Erythroblast (primary cell): Measurements from ENCODE around the gene PDE2A.

Experiments used
- DNase-seq, 2 experiments: peaks; one replicate each; lab custom pipeline; 2025; lab: John Stamatoyannopoulos, UW
- GATA1 ChIP-seq: IDR thresholded peaks from 2 replicates; pipeline ENCODE4 v1.6.1; 2011; ENCODE audit warnings: low read depth, mild to moderate bottlenecking, control low read depth, low read length, moderate library complexity
- POLR2A ChIP-seq: IDR thresholded peaks from 2 replicates; pipeline ENCODE4 v1.6.1; 2011; ENCODE audit warnings: mild to moderate bottlenecking, low read length

Gene PDE2A

DNA sequence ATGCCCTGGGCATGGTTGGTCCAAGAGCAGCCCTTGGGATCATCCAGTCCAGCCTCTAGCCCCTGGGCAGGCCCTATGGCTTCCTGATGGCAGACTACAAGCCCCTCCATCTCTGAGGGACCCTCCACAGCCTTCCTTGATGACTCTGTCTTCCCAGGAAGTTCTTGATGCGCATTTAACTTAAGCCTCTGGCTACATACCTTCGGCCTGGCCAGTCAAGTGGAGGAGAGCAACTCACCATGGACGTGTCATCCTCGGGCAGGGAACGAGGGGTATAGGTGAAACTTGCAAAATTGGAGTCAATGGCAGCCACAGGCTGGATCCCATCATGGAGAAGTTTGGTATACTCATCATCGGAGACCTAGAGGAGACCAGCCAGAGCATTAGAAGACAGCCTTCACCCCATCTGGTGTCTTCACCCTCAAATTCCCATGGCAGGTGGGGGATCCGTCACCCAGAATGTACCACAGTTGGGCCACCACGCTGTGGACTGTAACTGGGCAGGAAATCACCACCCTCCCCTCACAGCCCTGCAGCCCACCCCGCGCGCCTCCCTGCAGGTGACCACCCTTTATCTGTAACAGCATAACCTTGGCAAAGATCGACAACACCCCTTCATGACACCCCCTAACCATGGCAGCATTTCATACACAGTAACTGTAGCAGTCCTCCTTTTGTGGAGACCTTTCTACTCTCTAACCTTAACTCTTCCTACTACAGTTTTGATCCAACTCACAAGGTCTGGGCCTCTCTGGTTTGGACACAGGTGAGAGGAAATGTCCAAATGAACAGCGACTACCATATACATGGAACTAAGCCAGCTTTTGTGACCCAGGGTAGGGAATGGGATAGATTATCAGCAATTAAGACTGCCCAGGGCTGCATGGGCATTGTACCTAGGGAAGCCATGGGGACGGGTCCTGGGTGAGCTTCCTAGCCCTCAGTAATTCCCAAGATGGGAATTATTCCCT is 91.7 kb downstream of the PDE2A start:
- TF ChIP-seq POLR2A (no peak), GATA1 (no peak)
- no peak for DNase-seq

DNA sequence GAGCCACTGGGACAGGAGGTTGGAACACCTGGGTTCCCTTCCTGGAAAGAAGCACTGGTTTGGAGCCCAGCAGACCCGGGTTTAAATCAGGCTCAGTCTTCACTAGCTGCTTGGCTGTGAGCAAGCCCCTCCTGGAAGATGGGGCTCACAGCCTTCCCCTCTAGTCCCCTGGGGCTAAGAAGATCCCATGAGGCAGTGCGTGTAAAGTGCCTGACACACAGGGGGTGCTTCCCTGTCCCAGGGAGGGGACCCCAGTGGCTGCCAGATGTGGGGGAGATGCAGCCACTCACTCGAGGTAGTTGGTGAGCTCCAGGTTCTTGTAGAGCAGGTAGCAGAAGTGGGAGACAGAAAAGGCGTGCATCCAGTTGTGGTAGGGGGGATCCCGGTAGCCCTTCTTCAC is 93.2 kb downstream of the PDE2A start:
- no peak for DNase-seq

DNA sequence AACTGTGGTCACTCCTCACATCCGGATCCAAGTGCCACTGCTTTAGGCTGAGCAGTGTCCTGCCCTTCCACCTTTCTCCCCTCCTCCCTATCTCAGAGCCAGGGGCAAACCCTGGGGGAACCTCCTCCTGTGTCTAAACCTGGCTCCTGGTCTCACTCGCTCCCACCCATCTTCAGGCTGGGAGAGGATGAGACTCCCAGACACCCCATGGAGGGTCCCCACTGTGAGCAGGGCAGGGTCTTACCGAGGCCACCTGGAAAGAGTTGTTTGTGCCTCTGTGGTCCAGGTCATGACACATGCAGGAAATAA is 93.6 kb downstream of the PDE2A start:
- no peak for DNase-seq
- TF ChIP-seq GATA1 (no peak), POLR2A (no peak)

More for the DNA sequence above, 93.2 kb downstream of the PDE2A start:
- TF ChIP-seq POLR2A (no peak), GATA1 (no peak)

DNA sequence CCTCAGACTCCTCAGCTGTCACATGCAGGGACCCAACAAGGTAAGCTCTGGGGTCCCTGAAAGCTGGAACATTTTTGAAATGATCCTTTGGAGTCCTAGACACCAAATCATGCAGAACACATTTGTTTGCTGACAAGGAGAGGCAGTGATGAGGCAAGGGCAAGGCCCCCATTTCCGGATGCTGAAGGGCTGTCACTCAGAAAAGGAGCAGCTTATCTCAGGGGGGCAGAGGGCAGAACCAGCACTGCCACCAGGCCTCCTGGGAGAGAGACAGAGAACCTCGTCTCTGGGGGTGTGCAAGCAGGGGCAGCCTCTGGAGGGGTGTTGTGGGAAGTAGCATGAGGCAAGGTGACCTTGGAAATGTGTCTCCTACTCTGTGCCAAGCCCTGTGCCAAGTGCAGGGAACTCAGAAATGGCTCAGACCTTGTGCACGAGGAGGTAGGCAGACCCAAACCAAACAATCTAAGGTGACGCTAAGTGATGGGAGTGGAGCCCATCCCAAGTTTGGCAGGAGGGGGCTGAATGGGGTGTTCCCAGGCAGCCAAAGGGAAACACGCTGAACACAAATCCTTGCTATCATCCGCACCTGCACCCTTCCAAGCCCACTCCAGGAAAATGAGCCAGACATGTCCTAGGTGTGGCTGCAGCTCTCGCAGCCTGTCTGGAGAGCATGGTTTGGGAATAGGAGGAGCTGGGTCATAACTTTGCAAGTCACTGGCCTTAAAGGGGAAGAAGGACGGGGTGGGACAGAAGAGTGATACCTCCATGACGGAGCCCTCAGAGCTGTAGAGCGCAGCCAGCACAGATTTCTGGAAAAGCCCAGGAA is 94.2 kb downstream of the PDE2A start:
- no peak for DNase-seq

DNA sequence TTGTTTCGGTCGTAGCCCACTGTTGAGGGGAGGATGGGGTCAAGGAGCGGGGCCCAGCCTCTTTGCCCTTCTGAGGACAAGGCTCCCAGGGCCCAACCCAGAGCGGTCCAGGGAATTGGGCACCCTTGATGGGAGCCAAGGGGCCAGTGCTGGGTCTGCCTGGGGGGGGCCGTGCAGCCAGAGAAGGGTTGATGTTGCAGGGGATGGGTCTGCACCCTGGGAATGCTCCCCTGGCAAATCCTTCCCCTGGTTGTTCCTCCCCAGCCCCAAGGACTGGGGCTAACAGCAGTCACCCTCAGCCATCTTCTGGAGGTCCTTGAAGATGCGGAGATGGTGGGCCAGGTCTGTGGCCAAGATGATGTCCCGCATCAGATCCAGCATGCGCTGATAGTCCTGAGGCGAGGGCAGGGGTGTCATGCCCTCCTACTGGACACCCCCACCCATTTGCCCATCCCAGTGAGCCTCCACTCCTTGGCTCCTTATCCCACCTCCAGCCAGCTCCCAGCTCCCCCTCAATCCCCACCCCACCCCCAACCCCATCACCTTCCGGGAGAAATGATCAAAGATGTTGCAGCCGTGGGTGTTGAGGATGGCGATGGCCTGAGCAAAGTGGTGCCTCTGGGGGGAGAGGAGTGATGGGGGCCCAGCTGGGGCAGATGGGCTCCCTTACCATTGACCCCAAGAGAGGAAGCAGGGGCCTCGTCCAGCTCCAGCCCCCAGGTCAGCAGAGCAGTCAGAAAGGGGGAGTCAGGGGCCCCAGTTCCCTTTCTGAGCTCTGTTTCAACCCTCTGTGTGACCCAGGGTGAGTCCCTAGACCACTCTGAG is 95.0 kb downstream of the PDE2A start:
- no peak for DNase-seq
- TF ChIP-seq POLR2A (no peak), GATA1 (no peak)

More for the DNA sequence above, 94.2 kb downstream of the PDE2A start:
- TF ChIP-seq POLR2A: no peak
- TF ChIP-seq GATA1: no peak

DNA sequence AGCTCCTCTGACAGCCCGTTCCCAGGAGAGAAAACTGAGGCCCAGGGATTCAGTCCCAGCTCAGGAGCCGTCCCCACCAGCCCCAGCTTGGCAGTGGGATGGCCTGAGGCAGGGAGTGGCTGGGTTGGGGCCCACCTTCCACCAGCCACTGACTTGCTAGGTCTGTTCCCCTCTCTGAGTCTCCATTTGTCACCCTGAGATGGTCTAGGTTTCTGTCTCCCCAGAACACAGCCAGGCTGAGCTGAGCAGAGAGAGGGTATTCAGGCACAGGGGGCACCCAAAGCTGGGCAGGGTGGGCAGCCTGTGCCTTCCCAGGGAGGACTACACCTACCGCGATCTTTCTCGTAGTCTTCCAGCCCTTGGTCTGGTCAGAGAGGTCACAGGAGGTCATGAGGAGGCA is 95.7 kb downstream of the PDE2A start:
- TF ChIP-seq GATA1 (no peak), POLR2A (no peak)
- no peak for DNase-seq

DNA sequence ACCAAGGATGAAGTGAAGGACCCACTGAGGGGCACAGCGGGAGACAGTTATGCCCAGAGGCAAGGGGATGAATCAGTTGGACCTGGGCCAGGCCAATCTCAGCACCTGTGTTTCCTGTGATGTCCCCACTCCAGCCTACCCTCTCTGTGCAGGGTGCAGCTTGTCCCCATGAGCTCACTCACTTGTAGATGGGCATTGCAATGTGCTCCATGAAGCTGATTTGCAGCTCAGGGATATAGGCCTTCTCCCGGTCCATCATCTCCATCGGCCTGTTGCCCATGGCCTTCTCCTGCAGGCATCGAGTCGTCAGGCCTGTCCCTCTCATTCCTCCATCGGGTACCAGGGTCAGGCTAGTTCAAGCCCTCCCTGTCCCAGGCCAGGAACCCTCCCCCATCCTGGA is 96.2 kb downstream of the PDE2A start:
- TF ChIP-seq POLR2A: no peak
- no peak for TF ChIP-seq GATA1

DNA sequence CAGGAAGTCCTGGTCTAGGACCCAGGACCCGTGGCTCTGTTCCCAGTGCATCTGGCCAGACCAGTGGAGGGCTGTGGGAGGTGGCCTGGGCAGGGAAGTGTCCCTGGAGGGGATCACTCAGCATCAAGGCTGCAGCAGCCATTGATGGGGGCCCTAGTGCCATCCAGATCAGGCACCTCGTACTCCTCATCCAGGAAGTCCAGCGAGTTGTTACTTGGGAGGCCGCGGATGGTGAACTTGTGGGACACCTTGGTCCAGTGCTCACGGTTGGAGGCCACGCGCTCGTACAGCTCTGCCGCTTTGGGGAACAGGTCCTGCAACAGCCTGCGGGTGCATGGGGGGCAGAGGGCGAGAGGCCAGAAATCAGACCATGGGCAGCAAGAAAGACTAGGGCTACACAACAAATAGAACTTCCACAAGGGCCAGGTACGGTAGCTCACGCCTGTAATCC is 96.9 kb downstream of the PDE2A start:
- DNase-seq: no peak
- TF ChIP-seq POLR2A (no peak), GATA1 (no peak)

More for the DNA sequence above, 96.2 kb downstream of the PDE2A start:
- no peak for DNase-seq

DNA sequence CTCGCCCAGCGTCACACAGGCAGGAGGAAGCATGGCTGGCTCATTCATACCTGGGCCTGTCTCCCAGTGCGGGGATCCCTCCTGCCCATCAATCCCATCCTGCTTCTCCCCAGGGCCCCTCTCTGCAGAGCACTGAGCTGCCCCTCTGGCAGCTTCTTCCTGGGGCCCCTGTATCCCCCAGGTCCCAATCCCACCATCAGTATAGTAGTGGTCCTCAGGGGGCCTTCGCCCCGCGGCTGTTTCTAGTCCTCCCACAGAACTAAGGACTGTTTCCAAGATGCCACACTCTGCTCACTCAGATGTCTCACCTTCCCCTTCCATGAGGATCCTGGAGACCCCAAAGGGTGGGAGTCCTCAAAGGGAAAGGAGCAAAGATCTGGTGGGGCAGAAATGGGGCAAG is 97.6 kb downstream of the PDE2A start:
- TF ChIP-seq GATA1 (no peak), POLR2A (no peak)
- no peak for DNase-seq

DNA sequence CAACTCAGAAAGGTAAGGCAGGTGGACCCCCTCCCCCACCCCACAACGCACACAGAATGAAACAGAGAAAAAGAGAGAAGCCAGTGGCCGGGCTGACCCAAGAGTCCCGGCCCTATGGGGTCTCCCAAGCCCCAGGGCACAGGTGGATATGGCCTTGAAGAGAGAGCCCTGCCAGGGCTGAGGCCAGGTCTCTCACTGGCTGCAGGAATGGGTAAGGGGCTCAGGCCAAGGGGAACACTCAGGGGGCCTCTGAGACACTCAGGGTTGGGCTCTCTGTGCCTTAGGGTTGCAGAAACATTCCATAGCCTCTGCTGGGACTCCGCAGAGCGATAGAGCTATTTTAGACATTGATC is 98.0 kb downstream of the PDE2A start:
- TF ChIP-seq GATA1 (no peak), POLR2A (no peak)
- no peak for DNase-seq

DNA sequence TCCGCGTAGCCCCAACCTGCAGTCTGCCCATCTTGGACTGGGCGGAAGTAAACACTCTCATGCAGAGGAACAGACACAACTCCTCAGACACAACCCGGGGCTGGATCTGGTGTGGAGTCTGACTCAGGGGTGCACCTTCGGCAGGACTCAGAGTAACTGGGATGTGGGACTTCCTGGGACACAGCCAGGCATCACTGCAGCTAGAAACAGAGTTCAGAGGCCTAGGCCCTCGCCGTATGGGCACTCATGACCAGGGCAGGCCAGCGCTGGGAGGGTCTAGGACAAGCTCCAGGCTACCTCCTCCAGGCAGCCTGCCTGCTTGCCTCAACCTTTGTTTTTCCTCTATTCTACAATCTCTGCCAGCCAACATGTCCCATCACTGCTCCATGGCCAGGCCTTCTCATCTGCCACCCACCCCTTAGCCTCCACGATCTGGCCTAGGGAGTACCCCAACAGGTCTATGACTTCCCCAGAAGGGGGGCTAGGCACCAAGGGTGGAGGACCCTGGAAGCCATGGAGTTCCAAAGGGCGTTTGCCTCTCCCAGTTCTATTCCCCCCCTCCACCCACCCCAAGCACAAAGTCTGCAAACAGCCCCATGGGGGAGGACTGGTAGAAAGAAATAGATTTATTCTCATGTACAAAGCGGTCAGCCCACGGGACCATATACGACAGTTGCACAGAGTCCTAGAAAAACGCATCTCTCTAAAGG is 98.5 kb downstream of the PDE2A start:
- no peak for TF ChIP-seq POLR2A
- TF ChIP-seq GATA1: no peak
- DNase-seq: no peak

DNA sequence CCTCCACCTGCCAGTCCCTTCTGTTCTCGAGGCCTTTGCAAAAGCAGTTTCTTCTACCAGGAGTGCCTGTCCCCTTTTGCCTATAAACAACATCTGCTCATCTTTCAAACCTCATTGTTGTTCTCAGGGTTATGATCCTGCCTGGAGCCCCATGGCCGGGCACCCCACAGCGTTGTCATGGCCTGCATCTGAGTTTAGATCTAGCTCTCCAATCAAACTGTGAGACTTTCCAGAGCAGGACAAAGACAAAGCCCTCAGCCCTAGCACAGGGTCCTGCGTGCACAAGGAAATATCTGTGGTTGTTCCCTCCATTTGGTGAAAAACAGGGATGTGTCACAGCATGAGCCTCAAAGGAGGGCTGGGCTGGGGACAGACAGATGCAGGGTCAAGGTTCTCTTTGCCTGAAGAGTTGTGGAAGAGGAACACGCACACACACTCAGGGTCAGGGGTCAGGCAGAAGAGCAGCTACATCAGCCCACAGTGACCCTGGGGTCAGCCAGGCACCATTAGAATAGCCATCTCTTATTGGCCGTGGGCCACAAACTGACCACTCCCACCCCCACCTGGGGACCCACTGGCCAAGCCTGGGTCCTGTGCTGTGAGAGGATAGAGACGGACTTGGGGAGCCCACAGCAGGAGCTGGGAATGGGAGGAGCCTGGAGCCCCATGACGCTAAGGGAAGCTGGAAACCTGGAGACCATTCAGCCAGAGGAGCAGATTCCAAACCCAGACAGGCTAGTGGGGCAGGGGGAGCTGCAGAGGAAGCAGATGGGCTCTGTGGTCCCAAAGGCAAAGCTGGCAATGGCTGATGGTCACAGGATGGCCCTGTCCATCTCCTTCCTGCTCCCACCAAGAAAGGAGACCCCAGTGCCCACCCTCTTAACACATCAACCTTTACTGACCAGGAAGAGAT is 99.4 kb downstream of the PDE2A start:
- TF ChIP-seq GATA1: no peak
- TF ChIP-seq POLR2A: no peak
- no peak for DNase-seq
